NCI-H82 (cell line): ENCODE measurements around the gene LPAR4.
"Not testable (repeated sequence)": the region's sequence is repeated elsewhere in the genome, so short reads cannot be mapped to it uniquely, and the experiment has no call there.

Source experiments
- DNase-seq: peaks from one replicate; lab custom pipeline; 2025; lab: John Stamatoyannopoulos, UW

LPAR4 gene, protein sequence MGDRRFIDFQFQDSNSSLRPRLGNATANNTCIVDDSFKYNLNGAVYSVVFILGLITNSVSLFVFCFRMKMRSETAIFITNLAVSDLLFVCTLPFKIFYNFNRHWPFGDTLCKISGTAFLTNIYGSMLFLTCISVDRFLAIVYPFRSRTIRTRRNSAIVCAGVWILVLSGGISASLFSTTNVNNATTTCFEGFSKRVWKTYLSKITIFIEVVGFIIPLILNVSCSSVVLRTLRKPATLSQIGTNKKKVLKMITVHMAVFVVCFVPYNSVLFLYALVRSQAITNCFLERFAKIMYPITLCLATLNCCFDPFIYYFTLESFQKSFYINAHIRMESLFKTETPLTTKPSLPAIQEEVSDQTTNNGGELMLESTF

DNA sequence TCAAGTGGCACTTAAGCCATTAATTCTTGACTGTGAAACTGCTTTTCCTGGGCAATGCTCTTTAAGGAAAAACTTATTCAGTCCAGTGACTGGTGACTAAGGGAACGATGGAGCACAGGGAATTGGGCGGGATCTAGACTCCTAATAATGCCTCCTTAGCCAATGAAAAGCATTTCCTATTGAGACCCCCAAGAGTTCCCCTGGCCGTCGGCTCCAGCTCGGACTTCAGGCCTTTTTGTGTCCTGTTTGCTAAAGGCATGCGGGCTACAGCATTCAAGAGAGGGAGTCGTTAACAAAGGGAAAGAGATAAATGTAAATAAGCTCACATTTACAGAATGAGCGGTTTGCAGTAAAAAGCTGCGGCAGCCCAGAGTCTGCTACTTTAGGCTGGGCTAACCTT lies at the start of gene LPAR4:
Gene LPAR4, plus strand, starts transcription at position 232 of the 400 bp plus-strand sequence. CDS start 7,150 bp downstream, outside the sequence.
- DNase-seq = no peak

DNA sequence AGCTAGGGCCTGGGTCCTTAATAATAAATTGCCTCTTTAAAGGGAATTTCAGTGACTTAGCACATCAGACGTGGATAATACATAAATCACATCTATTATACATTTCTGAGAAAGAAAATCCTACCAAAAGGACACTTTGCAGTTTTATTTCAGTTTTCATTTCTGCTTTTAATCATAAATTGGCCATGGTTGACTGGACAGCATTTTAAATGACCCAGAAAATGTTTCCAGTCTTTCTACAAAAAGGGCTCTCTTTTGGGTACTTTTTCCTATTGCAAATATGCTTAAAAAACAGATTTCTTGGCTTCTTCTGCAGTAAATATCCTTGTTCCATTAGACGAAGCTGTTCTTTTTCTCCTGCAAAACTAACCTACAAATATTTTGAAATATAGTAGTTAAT lies 41.4 kb upstream of the LPAR4 start:
- DNase-seq = no peak

DNA sequence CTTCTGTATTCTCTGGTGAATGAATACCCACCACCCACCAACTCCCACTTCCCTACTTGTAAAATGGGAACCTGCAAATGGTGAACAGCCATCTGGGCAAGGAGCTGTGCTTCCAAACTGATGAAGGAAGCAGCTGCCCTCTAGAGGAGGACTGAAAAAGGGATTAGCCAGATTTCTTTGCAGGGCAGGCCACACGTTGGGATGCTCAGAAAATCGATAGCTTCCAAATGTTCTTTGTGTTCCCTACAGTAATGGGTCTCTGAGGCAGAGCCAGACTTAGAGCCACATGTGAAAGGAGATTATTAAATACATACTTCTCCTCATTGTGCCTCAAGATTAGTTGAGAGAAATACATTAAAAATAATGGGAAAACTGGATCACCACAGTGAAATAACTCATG lies 39.3 kb upstream of the LPAR4 start:
- DNase-seq = peak; percentile 61

DNA sequence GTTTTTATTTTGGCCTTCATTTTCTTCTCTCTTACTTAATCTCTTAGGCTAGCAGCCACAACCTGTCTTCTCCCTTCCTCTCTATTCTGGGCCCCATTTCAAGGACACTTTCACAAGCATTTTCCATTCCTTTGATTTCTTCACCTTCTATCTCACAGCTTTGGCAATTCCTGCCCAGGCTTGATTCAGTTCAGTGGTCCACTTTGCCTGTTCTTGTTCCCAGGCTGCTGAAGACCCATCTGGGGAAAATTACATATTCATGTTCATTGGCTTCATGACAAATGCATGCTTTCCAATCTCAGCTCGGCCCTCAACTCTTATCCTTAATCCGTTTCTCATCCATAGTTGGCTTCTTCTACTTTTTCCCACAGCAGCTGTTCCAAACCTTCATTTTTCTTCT lies 38.7 kb upstream of the LPAR4 start:
- DNase-seq = no peak

DNA sequence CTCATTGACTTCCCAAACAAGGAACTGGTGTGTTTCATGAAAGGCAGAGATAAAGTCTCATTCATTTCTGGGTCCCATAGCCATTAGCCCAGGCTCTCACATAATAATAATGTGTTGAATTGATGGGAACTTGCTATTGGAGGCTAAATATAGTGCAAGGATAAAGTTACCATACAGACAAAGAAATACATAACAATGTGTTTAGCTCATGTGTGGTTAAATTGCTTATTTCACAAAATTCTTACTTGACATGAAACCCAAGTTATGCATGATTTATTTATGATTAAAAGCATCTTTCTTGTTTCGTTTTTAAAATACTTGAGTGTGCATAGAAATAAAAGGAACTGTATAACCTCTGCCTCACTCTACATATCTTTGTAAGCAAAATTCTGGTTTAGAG lies 37.3 kb upstream of the LPAR4 start:
- no peak for DNase-seq

DNA sequence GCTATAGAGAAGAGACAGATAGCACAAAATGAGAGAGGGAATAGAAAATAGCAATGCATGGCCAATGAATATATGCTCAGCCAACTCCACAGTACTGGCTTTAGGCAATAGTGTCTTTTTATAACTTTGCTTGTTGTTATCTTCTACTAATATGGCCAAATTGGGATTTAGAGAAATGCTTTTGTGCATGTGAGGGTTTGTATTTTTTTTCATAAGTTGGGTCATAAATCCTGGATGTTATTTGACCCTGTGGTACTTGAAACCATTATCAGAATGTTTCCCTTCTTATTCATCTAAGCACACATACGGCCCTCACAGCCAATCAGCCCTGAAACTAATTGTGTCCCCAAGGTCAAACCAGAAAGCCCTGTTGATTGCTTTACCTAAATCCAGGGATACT lies 35.2 kb upstream of the LPAR4 start:
- no peak for DNase-seq

DNA sequence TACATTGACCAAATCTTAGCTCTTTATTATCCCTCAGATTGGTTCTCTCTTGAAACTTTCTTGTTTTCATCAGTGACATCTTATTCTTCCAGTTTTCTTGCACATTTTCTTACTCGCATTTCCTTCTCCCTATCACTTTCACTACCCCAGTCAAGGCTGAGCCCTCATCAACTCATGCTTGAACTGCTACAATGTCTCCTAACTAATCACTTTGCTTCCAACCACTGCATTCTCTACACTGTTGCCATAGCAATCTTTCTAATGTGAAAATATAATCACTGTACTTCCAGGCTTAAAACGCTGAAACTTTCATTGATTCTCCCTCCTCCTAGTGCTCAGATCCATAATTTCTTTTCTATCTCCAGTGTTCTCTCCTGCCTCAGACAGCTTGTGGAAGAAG lies 22.2 kb upstream of the LPAR4 start:
- no peak for DNase-seq

DNA sequence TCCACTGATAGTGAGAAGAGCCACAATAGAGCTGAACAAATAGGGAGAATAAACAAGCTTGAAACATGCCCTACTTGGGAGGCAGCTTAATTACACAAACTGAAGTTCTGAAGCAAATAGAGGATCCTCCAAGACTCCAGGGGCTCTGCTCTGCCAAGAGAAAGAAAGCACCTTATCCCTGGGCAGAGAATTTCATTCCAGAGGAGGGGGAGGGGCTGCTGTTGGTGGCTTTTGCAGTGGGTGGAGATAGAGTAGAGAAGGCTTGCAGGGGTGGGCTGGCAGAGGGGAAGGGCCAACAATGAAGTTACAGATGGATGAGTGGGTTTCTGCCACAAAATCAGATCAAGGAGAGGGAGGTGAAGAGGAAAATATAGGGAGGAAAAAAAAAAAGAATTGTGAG lies 1.0 kb upstream of the LPAR4 start:
- no peak for DNase-seq

DNA sequence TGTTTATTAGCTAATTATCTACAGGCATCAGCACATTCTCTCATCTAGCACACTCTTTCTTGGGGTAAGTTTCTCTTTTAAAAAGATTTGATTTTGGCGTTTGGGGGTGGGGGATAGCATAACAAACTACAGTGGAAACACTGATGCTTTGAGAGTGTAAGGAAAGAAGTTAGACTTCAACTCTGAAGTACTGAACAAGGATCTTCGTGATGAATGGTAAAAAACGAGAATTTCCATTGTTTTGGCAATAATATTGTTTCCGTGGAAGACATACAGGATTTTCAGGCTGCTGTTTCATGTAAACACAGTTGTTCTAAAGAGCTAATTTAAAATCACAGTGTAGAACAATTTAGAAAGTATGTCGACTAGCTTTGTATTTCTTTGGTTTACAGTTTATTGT lies 451 bp downstream of the LPAR4 start:
- DNase-seq = no peak

DNA sequence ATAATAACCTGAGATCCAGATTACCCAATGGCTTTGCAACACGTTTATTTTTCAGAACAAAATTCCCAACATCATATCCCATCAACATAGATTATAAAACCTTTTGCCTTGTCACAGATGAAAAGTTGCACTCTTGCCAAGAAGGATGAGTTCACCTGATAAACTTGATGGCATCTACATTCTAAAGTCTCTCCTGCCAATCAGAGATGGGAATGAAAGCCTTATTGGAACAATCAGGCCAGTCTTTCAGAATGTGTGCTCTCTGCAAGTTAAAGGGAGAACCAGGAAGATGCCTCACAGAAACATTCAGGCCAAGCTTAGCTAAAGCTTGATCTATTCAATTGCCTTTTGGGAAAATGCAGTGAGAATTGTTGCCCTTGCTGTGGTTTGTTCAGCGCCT lies 1.3 kb downstream of the LPAR4 start:
- DNase-seq = no peak

DNA sequence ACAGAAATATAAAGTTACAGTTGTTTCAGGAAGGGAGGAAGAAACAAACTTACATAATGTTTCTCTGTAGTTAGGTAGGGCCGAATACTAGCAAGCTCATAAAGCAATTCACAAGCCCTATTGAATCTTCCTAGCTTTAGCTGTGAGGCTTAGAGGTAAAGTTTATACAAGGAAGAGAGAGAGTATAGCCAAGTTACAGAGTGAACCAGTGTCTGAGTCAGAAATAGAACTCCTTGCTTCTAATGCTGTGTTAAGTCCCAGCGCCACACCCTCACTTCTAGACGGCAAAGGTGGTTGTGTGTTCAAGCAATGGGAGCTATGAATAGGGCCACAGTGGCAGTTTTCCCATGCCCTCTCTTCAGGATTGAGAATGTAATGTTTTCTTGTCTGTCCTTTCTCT lies 6.1 kb downstream of the LPAR4 start:
- DNase-seq = no peak

DNA sequence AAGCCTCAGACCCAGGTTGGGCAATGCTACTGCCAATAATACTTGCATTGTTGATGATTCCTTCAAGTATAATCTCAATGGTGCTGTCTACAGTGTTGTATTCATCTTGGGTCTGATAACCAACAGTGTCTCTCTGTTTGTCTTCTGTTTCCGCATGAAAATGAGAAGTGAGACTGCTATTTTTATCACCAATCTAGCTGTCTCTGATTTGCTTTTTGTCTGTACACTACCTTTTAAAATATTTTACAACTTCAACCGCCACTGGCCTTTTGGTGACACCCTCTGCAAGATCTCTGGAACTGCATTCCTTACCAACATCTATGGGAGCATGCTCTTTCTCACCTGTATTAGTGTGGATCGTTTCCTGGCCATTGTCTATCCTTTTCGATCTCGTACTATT lies 7.4 kb downstream of the LPAR4 start:
- DNase-seq = no peak

DNA sequence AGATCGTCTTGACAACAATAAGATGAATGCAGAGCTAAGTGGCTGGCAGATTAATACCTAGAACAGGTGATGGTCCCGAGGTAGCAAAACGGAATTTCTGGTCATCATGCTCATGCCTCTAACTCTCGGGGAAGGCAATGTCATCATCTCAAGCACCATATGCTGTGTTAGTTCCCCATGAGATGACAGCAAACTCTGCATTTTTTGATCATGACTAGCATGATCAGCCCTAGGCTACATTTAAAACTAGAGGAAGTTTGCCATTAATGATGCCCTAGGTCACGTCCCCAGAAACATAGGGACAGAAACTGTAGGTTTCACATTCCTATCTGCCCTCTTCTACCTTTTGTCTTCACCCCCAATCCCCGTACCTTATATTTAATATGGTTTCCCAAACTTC lies 11.6 kb downstream of the LPAR4 start:
- no peak for DNase-seq

DNA sequence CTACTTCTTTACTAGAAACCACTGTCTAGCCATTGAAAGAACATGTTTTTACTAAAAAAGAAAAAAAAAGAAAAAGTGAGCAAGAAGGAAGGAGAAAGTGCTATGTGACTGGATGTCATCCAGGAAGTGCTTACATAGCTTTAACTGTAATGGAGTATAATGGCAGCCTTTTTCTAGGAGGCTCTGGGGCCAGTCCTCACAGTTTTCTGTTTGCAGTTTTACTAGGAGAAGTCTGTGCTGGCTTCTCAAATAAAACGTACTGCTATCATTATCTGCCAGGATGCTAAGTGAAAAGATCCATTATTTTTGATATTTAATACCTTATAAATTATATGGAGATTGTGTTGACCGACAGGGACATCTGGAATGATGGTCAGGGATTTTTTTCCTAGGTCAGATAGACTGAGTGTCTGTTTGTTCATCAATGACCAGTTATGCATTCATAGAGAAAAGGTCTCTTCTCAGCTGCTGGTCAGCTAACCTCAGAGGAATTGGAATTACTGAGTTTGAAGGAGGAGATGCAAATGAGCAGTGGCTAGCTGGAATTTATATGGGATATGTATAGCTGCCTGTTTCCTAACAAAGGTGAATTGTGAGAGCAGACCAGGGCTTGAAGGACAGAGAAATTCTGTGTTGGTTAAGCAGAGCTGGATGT lies 21.7 kb downstream of the LPAR4 start:
- no peak for DNase-seq

DNA sequence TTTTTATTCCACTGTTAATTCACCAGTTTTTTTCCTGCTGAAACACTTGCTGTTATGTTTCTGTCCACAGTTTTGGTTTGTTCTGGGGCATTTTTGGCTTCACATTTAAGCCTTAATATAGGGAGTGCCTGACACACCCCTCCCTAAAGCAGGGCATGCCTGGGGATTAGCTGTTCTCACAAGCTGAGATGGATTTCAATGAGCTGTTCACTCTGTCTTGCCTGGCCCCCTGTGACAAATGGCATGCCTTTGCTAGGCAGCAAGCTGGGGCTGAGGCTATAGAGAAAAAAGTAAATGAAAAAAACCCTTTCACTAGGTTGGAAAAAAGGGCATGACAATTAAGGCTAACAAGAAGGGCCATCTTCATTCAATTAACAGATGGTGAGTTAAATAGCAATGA lies 22.4 kb downstream of the LPAR4 start:
- no peak for DNase-seq

DNA sequence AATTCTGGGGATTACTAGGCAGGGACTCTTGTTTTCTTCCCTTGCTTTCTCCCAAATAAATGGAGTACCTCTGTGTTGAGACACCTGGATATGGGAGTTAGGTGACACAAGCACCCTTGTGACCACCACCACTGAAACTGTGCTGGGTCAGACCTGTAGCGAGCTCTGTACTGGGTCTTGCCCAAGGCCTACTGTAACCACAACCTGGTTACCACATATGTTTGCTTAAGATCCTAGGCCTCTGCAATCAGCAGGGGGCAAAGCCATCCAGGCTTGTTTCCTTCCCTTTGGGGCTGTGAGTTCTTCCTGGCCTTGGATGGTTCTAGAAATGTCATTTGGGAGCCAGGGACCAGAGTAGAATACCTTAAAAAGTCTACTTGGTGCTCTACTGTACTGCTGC lies 49.4 kb downstream of the LPAR4 start:
- DNase-seq = no peak

DNA sequence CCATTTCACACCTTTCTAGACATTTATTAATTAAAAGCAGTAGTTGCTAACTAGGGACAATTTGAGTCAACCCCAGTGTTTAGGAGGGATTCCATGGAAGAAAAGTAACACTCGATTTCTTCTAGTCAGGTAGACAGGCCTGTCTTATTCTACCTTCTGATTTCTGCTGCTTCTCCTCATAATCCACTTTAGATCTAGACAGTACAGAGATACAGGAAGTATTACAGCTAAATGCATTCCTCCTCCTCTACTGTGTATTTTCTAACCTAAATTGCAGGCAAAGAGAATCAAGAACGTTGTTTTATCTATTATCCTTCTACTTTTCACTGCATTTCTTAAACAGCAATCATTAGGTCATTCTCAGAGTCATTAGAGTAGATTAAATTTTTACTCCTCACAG lies 52.6 kb downstream of the LPAR4 start:
- no peak for DNase-seq

DNA sequence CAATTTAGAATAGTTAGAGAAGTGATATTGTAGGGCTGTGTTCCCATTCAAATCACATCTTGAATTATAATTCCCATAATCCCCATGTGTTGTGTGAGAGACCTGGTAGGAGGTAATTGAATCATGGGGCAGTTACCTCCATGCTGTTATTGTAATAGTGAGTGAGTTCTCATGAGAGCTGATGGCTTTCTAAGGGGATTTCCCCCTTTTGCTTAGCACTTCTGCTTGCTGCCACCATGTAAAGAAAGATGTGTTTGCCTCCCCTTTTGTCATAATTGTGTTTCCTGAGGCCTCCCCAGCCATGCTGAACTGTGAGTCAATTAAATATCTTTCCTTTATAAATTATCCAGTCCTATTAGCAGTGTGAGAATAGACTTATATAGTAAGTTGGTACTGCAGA lies 53.2 kb downstream of the LPAR4 start:
- no peak for DNase-seq

DNA sequence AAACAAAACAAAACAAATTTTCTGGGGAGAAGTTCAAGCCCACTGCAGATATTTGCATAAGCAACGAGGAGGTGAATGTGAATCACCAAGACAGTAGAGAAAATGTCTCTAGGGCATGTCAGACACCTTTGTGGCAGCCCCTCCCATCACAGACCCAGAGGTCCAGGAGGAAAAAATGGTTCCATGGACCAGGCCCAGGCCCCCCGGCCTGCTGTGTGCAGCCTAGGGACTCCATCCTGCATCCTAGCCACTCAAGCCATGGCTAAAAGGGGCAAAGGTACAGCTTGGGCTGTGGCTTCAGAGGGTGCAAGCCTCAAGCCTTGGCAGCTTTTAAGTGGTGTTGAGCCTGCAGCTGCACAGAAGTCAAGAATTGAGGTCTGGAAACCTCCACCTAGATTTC lies 54.0 kb downstream of the LPAR4 start:
- no peak for DNase-seq

DNA sequence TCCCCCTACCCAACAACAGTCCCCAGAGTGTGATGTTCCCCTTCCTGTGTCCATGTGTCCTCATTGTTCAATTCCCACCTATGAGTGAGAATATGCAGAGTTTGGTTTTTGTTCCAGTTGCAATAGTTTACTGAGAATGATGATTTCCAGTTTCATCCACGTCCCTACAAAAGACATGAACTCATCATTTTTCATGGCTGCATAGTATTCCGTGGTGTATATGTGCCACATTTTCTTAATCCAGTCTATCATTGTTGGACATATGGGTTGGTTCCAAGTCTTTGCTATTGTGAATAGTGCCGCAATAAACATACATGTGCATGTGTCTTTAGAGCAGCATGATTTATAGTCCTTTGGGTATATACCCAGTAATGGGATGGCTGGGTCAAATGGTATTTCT lies 55.0 kb downstream of the LPAR4 start:
- not testable (repeated sequence) for DNase-seq
